H1 (cell line): Measurements from ENCODE around the gene CMIP. TPM values are rescaled to one million over a fixed set of nuclear protein-coding genes. Genes with fewer than 3 reads are reported as not detected.

ENCODE experiments used
- CTCF ChIA-PET: fragments of 300-600 bp; sonication (Branson Sonifier 250); formaldehyde crosslinking; loops from one replicate; lab custom pipeline; 2021; ENCODE audit not compliant: partially characterized antibody; lab: Charles Lee
- POLR2A ChIA-PET: fragments of 300-600 bp; sonication (Branson Sonifier 250); formaldehyde crosslinking; loops from one replicate; lab custom pipeline; 2021; ENCODE audit warnings: inconsistent platforms; ENCODE audit not compliant: partially characterized antibody; lab: Charles Lee
- DNase-seq, 2 experiments: peaks; one replicate each; pipeline versions ENCODE4 v3.0.0 to v3.0.0-alpha.2; 2010 to 2022; ENCODE audit warnings: low spot score in 2 of 2, low read depth in 1 of 2, mixed read lengths in 1 of 2
- FAIRE-seq: peaks from 2 replicates; lab custom pipeline; 2011; peaks lifted over from hg19 to GRCh38; lab: Jason Lieb, UNC
- H2AFZ ChIP-seq: 2 replicates; pipeline ENCODE4 v1.8.1; 2012; ENCODE audit warnings: low read length, inconsistent platforms
- H2AK5ac ChIP-seq: 2 replicates; pipeline ENCODE4 v1.6.1; 2013; ENCODE audit warnings: low read depth, low read length
- H2BK120ac ChIP-seq: replicated peaks from 2 replicates; pipeline ENCODE3; 2013; ENCODE audit warnings: low read depth, low read length, inconsistent platforms
- H2BK12ac ChIP-seq: 2 replicates; pipeline ENCODE4 v1.6.1; 2013; ENCODE audit warnings: low read depth, low read length
- H2BK15ac ChIP-seq: 2 replicates; pipeline ENCODE4 v1.6.1; 2013; ENCODE audit warnings: low read length
- H2BK20ac ChIP-seq: 2 replicates; pipeline ENCODE4 v1.6.1; 2013; ENCODE audit warnings: low read length
- H2BK5ac ChIP-seq: 2 replicates; pipeline ENCODE4 v1.6.1; 2013; ENCODE audit warnings: low read depth, low read length
- H3K14ac ChIP-seq: 2 replicates; pipeline ENCODE4 v1.6.1; 2013; ENCODE audit warnings: inconsistent platforms; ENCODE audit not compliant: insufficient read length
- H3K18ac ChIP-seq: 2 replicates; pipeline ENCODE4 v1.6.1; 2013; ENCODE audit warnings: low read length; ENCODE audit errors: extremely low read depth
- H3K23ac ChIP-seq: 2 replicates; pipeline ENCODE4 v1.6.1; 2013; ENCODE audit warnings: inconsistent platforms; ENCODE audit not compliant: insufficient read length
- H3K23me2 ChIP-seq: 2 replicates; pipeline ENCODE4 v1.6.1; 2013; ENCODE audit warnings: low read depth, low read length
- H3K27ac ChIP-seq: 2 replicates; pipeline ENCODE4 v1.6.1; 2011; ENCODE audit warnings: low read depth, low read length, inconsistent platforms
- H3K27me3 ChIP-seq, 4 experiments: replicated peaks in 1 of 4; 1 replicate in 1 of 4; 2 replicates in 3 of 4; pipeline versions ENCODE4 v1.6.1 to v1.8.1; 2011 to 2013; ENCODE audit warnings: low read length in 3 of 4, mild to moderate bottlenecking in 3 of 4, inconsistent platforms in 2 of 4, mixed read lengths in 2 of 4, moderate library complexity in 1 of 4; ENCODE audit not compliant: control insufficient read depth in 3 of 4, insufficient read depth in 3 of 4; ENCODE audit errors: extremely low read depth in 1 of 4
- H3K36me3 ChIP-seq, 4 experiments: 2 replicates each; pipeline versions ENCODE4 v1.6.1 to v1.8.1; 2011 to 2013; ENCODE audit warnings: mild to moderate bottlenecking in 4 of 4, low read length in 3 of 4, moderate library complexity in 2 of 4, control low read depth in 1 of 4, inconsistent platforms in 1 of 4; ENCODE audit not compliant: insufficient read depth in 4 of 4, control insufficient read depth in 2 of 4
- H3K4ac ChIP-seq: replicated peaks from 2 replicates; pipeline ENCODE3; 2013; ENCODE audit warnings: low read length, low read depth, mixed read lengths, inconsistent platforms; ENCODE audit not compliant: insufficient read length
- H3K4me1 ChIP-seq, 4 experiments: replicated peaks in 1 of 4; 1 replicate in 1 of 4; 2 replicates in 3 of 4; pipeline versions ENCODE4 v1.6.1 to v1.8.1; 2011 to 2013; ENCODE audit warnings: low read length in 3 of 4, inconsistent platforms in 2 of 4, mixed read lengths in 1 of 4; ENCODE audit not compliant: insufficient read depth in 4 of 4, control insufficient read depth in 3 of 4
- H3K4me2 ChIP-seq, 2 experiments: 2 replicates each; pipeline versions ENCODE4 v1.6.1 to v1.8.1; 2011 to 2013; ENCODE audit warnings: low read depth in 2 of 2, low read length in 2 of 2, control low read depth in 1 of 2, inconsistent platforms in 1 of 2, mild to moderate bottlenecking in 1 of 2; ENCODE audit not compliant: insufficient read depth in 1 of 2
- H3K4me3 ChIP-seq, 4 experiments: fragments of 200-600, 300-600 bp in 1 of 4; sonication (generic), shearing (Covaris generic), sonication (Bioruptor Twin) in 1 of 4; 2 replicates each; pipeline versions ENCODE4 v1.5.1 to v1.8.1; 2011 to 2016; ENCODE audit warnings: low read length in 4 of 4, low read depth in 3 of 4, control low read depth in 2 of 4, inconsistent platforms in 2 of 4, mild to moderate bottlenecking in 2 of 4, mixed read lengths in 1 of 4, moderate library complexity in 1 of 4; ENCODE audit not compliant: insufficient read depth in 2 of 4; ENCODE audit errors: extremely low read depth in 1 of 4
- H3K56ac ChIP-seq: replicated peaks from 2 replicates; pipeline ENCODE3; 2013; ENCODE audit warnings: low read depth, mild to moderate bottlenecking, mixed read lengths, low read length, inconsistent platforms; ENCODE audit not compliant: insufficient read length
- H3K79me1 ChIP-seq: 2 replicates; pipeline ENCODE4 v1.6.1; 2013; ENCODE audit warnings: low read depth, low read length, control low read depth
- H3K79me2 ChIP-seq, 2 experiments: 2 replicates each; pipeline versions ENCODE4 v1.6.1 to v1.8.1; 2012 to 2013; ENCODE audit warnings: low read length in 2 of 2, mild to moderate bottlenecking in 2 of 2, inconsistent platforms in 1 of 2; ENCODE audit not compliant: insufficient read depth in 2 of 2, control insufficient read depth in 1 of 2
- H3K9ac ChIP-seq, 4 experiments: replicated peaks in 1 of 4; 1 replicate in 1 of 4; 2 replicates in 3 of 4; pipeline versions ENCODE4 v1.6.1 to v1.8.1; 2011 to 2013; ENCODE audit warnings: low read depth in 3 of 4, low read length in 3 of 4, control low read depth in 2 of 4, mild to moderate bottlenecking in 2 of 4, moderate library complexity in 2 of 4, inconsistent platforms in 1 of 4; ENCODE audit errors: extremely low read depth in 1 of 4
- H3K9me3 ChIP-seq, 2 experiments: 2 replicates each; pipeline versions ENCODE4 v1.6.1 to v1.8.1; 2012 to 2013; ENCODE audit warnings: mild to moderate bottlenecking in 2 of 2, moderate library complexity in 2 of 2, control low read depth in 1 of 2, inconsistent platforms in 1 of 2, low read depth in 1 of 2, low read length in 1 of 2, mixed read lengths in 1 of 2; ENCODE audit not compliant: insufficient read depth in 2 of 2
- H4K20me1 ChIP-seq, 2 experiments: replicated peaks in 1 of 2; 2 replicates each; pipeline versions ENCODE3 to v1.8.1; 2011 to 2013; ENCODE audit warnings: inconsistent platforms in 2 of 2, low read length in 2 of 2, mild to moderate bottlenecking in 1 of 2; ENCODE audit not compliant: insufficient read depth in 2 of 2, control insufficient read depth in 1 of 2
- H4K5ac ChIP-seq: 2 replicates; pipeline ENCODE4 v1.6.1; 2013; ENCODE audit warnings: low read length, low read depth, mixed read lengths, inconsistent platforms; ENCODE audit not compliant: insufficient read length
- H4K8ac ChIP-seq: 2 replicates; pipeline ENCODE4 v1.8.0; 2013; ENCODE audit warnings: mild to moderate bottlenecking, moderate library complexity, low read length, inconsistent platforms; ENCODE audit not compliant: insufficient read depth; ENCODE audit errors: extremely low read depth
- H4K91ac ChIP-seq: replicated peaks from 2 replicates; pipeline ENCODE3; 2013; ENCODE audit warnings: low read length, mixed read lengths, inconsistent platforms; ENCODE audit not compliant: insufficient read length
- ASH2L ChIP-seq: fragments of 200-600, 300-600 bp; sonication (generic); IDR thresholded peaks from one replicate; pipeline ENCODE4 v1.7.1; 2017; ENCODE audit warnings: low read length
- CEBPB ChIP-seq: IDR thresholded peaks from 2 replicates; pipeline ENCODE4 v1.6.1; 2012; ENCODE audit warnings: low read depth, low read length
- GTF2F1 ChIP-seq: IDR thresholded peaks from 2 replicates; pipeline ENCODE4 v1.6.1; 2012; ENCODE audit warnings: low read depth, low read length, improper control_type of control experiment, borderline replicate concordance
- RXRA ChIP-seq: IDR thresholded peaks from 2 replicates; pipeline ENCODE4 v1.6.1; 2011; ENCODE audit warnings: low read depth, mild to moderate bottlenecking, low read length, moderate library complexity; ENCODE audit not compliant: insufficient read depth
- SRF ChIP-seq: IDR thresholded peaks from 2 replicates; pipeline ENCODE4 v1.6.1; 2011; ENCODE audit warnings: mild to moderate bottlenecking, low read depth, low read length, moderate library complexity
- TEAD4 ChIP-seq: IDR thresholded peaks from 2 replicates; pipeline ENCODE4 v1.6.1; 2012; ENCODE audit warnings: low read depth, low read length, inconsistent platforms, mixed read lengths
- YY1 ChIP-seq: IDR thresholded peaks from 2 replicates; pipeline ENCODE4 v1.6.1; 2011; ENCODE audit warnings: low read depth, mild to moderate bottlenecking, low read length
- WGBS, 2 experiments: shearing (Covaris generic) in 1 of 2; methylation state at CpG; one replicate each; pipeline versions ENCODE4 v1.1.6 to v1.1.7; 2013 to 2015; ENCODE audit warnings: low lambda C conversion rate in 2 of 2, mixed read lengths in 2 of 2, inconsistent platforms in 1 of 2, low coverage in 1 of 2, missing lambda C conversion rate in 1 of 2; ENCODE audit not compliant: insufficient replicate concordance in 2 of 2, insufficient coverage in 1 of 2, insufficient read length in 1 of 2; ENCODE audit errors: extremely low coverage in 1 of 2, missing lambda C conversion rate in 1 of 2; 5-methylcytosine and 5-hydroxymethylcytosine counted together
- polyA plus RNA-seq, 7 experiments: library from polyadenylated mRNA; depleted of rRNA in 3 of 7; stranded (reverse) in 5 of 7; unstranded in 2 of 7; fragments of >200 nt in 5 of 7; fragments of 200-250 nt in 2 of 7; gene quantifications; 1 replicate in 5 of 7; 2 replicates in 1 of 7; 4 replicates in 1 of 7; pipeline versions ENCODE4 v1.2.1 to v1.2.3, GENCODE V29; 2011 to 2013; ENCODE audit warnings: missing spikeins in 2 of 7, mixed read lengths in 2 of 7
- total RNA-seq: library from RNA; stranded (reverse); fragmentation: NEBNext Ultra II Directional; extraction: Animal tissue kit (Norgen Biotek cat#: 25700); gene quantifications from 2 replicates; pipeline ENCODE4 v1.2.1, GENCODE V29; 2021

CMIP gene
- total and polyA plus RNA-seq, 2 of the 8 experiments (the other 6 are each of a cell fraction or from before 2014, with no cell fraction given) = 7.9 to 53.2 TPM

GRCh38 chr16:81734632-81735434 lies 290.2 kb downstream of the CMIP start:
- Histone ChIP-seq H2BK15ac (no peak overlapping the region), H3K9me3 (no peaks in the 10 kb centered on the region), H3K23me2 (peaks cover 5% of the 10 kb centered on the region; the same call in 1 of the 2 replicates), H3K79me1 (no peaks in the 10 kb centered on the region), H2BK12ac (no peak overlapping the region), H2AFZ (no peak overlapping the region), H2AK5ac (no peak overlapping the region), H2BK20ac (no peak overlapping the region), H3K23ac (no peak overlapping the region), H3K9ac (no peak overlapping the region), H3K14ac (no peak overlapping the region), H3K27me3 (no peaks in the 10 kb centered on the region), H3K27ac (no peak overlapping the region), H3K56ac (no peak overlapping the region), H3K18ac (no peak overlapping the region), H3K4me2 (no peak overlapping the region), H3K4me1 (peaks cover 0 to 4% (median 1%) of the 10 kb centered on the region in 4 experiments; a peak in 5 of 7 replicates), H3K4ac (no peak overlapping the region), H3K36me3 (no peaks in the 10 kb centered on the region), H3K4me3 (no peak overlapping the region), H4K20me1 (peaks cover 0 to 3% of the 10 kb centered on the region in 2 experiments), H4K5ac (no peak overlapping the region), H2BK5ac (no peak overlapping the region), H4K8ac (no peak overlapping the region), H4K91ac (no peak overlapping the region), H3K79me2 (no peaks in the 10 kb centered on the region), H2BK120ac (no peak overlapping the region)
- CTCF ChIA-PET = interaction anchor here (0.8 to 4.5 kb wide), 7 partner anchors 10 to 331 kb away, joined by 3 to 29 read pairs (median 3); no protein-coding TSS in a partner anchor
- POLR2A ChIA-PET = no interaction called here
- 92% methylated on average over 5 of the region's 6 CpGs; no CpG with 5 or more reads in 1 of the 2 experiments for WGBS, 2 experiments
- DNase-seq (no peak), FAIRE-seq (no peak)
- no peak for TF ChIP-seq TEAD4
- TF ChIP-seq ASH2L = no peak
- no peak for TF ChIP-seq CEBPB
- TF ChIP-seq SRF = no peak
- no peak for TF ChIP-seq YY1
- no peak for TF ChIP-seq RXRA
- no peak for TF ChIP-seq GTF2F1
